PFSK-1 (cell line): ENCODE results near the gene ITPRID1.

ENCODE experiments used
- POLR2AphosphoS5 ChIP-seq: IDR thresholded peaks from 2 replicates; pipeline ENCODE4 v1.6.1; 2012; ENCODE audit warnings: low read depth, mild to moderate bottlenecking, control low read depth, low read length, moderate library complexity
- SIN3A ChIP-seq: IDR thresholded peaks from 2 replicates; pipeline ENCODE4 v1.6.1; 2012; ENCODE audit warnings: mild to moderate bottlenecking, low read length, moderate library complexity, borderline replicate concordance; ENCODE audit not compliant: insufficient read depth
- TAF1 ChIP-seq: IDR thresholded peaks from 2 replicates; pipeline ENCODE4 v1.6.1; 2012; ENCODE audit warnings: low read length, control low read depth, borderline replicate concordance; ENCODE audit not compliant: insufficient read depth

- no peak for TF ChIP-seq POLR2AphosphoS5
- TF ChIP-seq TAF1 = no peak
- TF ChIP-seq SIN3A = no peak
Observed at GRCh38 chr7:31517513-31517912, 3.6 kb downstream of the ITPRID1 start.
